WERI-Rb-1 (cell line): ENCODE measurements around the gene CLINT1.

Experiments used
- DNase-seq: peaks from one replicate; pipeline ENCODE4 v3.0.0-alpha.2; 2020
- H3K27ac ChIP-seq: fragments of 250-450 bp; sonication (Bioruptor Pico); 2 replicates; pipeline ENCODE4 v1.5.1; 2020; ENCODE audit warnings: mild to moderate bottlenecking, moderate library complexity
- H3K27me3 ChIP-seq: fragments of 250-450 bp; sonication (Bioruptor Pico); 2 replicates; pipeline ENCODE4 v1.5.1; 2021; ENCODE audit warnings: mild to moderate bottlenecking, low read depth, moderate library complexity; ENCODE audit not compliant: insufficient read depth, severe bottlenecking
- H3K36me3 ChIP-seq: fragments of 250-450 bp; sonication (Bioruptor Pico); 2 replicates; pipeline ENCODE4 v1.5.1; 2020; ENCODE audit warnings: mild to moderate bottlenecking, moderate library complexity
- H3K4me3 ChIP-seq: 2 replicates; pipeline ENCODE4 v1.5.1; 2011; ENCODE audit warnings: low read depth, mild to moderate bottlenecking, control low read depth, low read length
- H3K9me3 ChIP-seq: fragments of 250-450 bp; sonication (Bioruptor Pico); 2 replicates; pipeline ENCODE4 v1.5.1; 2021; ENCODE audit warnings: mild to moderate bottlenecking, moderate library complexity; ENCODE audit not compliant: severe bottlenecking
- CTCF ChIP-seq: IDR thresholded peaks from 2 replicates; pipeline ENCODE4 v1.5.1; 2011; ENCODE audit warnings: low read depth, mild to moderate bottlenecking, control low read depth, inconsistent platforms, low read length

The CLINT1 gene

GRCh38 chr5:157828944-157829639 is 29.9 kb downstream of the CLINT1 start:
- H3K36me3 ChIP-seq = no peaks in the 10 kb centered on the region; the same call in 1 of the 2 replicates
- no peak overlapping the region for H3K27ac ChIP-seq
- no peak overlapping the region for H3K4me3 ChIP-seq
- H3K9me3 ChIP-seq = no peaks in the 10 kb centered on the region
- no peak for DNase-seq
- no peaks in the 10 kb centered on the region for H3K27me3 ChIP-seq
- TF ChIP-seq CTCF = peak; percentile 57

- no peaks in the 10 kb centered on the region for H3K27me3 ChIP-seq
- no peaks in the 10 kb centered on the region; the same call in 1 of the 2 replicates for H3K36me3 ChIP-seq
- TF ChIP-seq CTCF = no peak
- no peak overlapping the region for H3K4me3 ChIP-seq
- H3K27ac ChIP-seq = no peak overlapping the region
- no peak for DNase-seq
- no peaks in the 10 kb centered on the region for H3K9me3 ChIP-seq
Observed at GRCh38 chr5:157828105-157828943, 30.6 kb downstream of the CLINT1 start.

- no peak for TF ChIP-seq CTCF
- Histone ChIP-seq H3K27me3 (no peaks in the 10 kb centered on the region), H3K36me3 (no peaks in the 10 kb centered on the region; the same call in 1 of the 2 replicates), H3K27ac (no peak overlapping the region), H3K9me3 (no peaks in the 10 kb centered on the region), H3K4me3 (no peak overlapping the region)
- DNase-seq = no peak
Observed at GRCh38 chr5:157827423-157827822, 31.5 kb downstream of the CLINT1 start.

GRCh38 chr5:157823655-157824054 is 35.3 kb downstream of the CLINT1 start:
- DNase-seq = no peak
- Histone ChIP-seq H3K9me3 (no peaks in the 10 kb centered on the region), H3K27ac (no peak overlapping the region), H3K4me3 (no peak overlapping the region), H3K27me3 (no peaks in the 10 kb centered on the region), H3K36me3 (no peaks in the 10 kb centered on the region)
- no peak for TF ChIP-seq CTCF

GRCh38 chr5:157821822-157822622 is 36.9 kb downstream of the CLINT1 start:
- TF ChIP-seq CTCF = no peak
- Histone ChIP-seq H3K4me3 (no peak overlapping the region), H3K27me3 (no peaks in the 10 kb centered on the region), H3K36me3 (no peaks in the 10 kb centered on the region), H3K27ac (no peak overlapping the region), H3K9me3 (no peaks in the 10 kb centered on the region)
- no peak for DNase-seq
